ENCODE measurements around the gene GFRA3.

- no peak for TF ChIP-seq CTCF (IDR thresholded peaks at IDR 0.05)
- TF ChIP-seq POLR2A (IDR thresholded peaks at IDR 0.05), result no peak
Measured at GRCh38 chr5:138210985-138211384, 63.4 kb downstream of the GFRA3 start.

Data from uterus (tissue), 2 donors.